GM18873 (cell line): ENCODE results near the gene AGPAT3.
"Not testable (repeated sequence)": the region's sequence is repeated elsewhere in the genome, so short reads cannot be mapped to it uniquely, and the experiment has no call there.

ENCODE experiments used
- ATAC-seq: cut with Tn5 transposase; IDR thresholded peaks from one replicate; pipeline ENCODE4 v1.9.1; 2021; ENCODE audit warnings: mild to moderate bottlenecking, moderate library complexity, moderate number of reproducible peaks; ENCODE audit not compliant: unreplicated experiment, low FRiP score

Gene AGPAT3

GRCh38 chr21:43864962-43865539, at the start of gene AGPAT3:
Gene AGPAT3, plus strand, starts transcription at chr21:43865223. Its CDS starts 94,459 bp downstream, at chr21:43959682.
- ATAC-seq, result no peak

- no peak for ATAC-seq
These were observed 49.0 kb upstream of the AGPAT3 start for GRCh38 chr21:43815991-43816390.

GRCh38 chr21:43816611-43817071, 48.4 kb upstream of the AGPAT3 start:
- no peak for ATAC-seq

GRCh38 chr21:43817157-43818086, 47.6 kb upstream of the AGPAT3 start:
- ATAC-seq, result no peak

GRCh38 chr21:43818685-43819084, 46.3 kb upstream of the AGPAT3 start:
- no peak for ATAC-seq

GRCh38 chr21:43819511-43820405, 45.3 kb upstream of the AGPAT3 start:
- no peak for ATAC-seq

- ATAC-seq, result no peak
These were observed 44.6 kb upstream of the AGPAT3 start for GRCh38 chr21:43820466-43820865.

- ATAC-seq, result not testable (repeated sequence)
These were observed 42.9 kb upstream of the AGPAT3 start for GRCh38 chr21:43822166-43822565.

- ATAC-seq, result not testable (repeated sequence)
These were observed 42.3 kb upstream of the AGPAT3 start for GRCh38 chr21:43822741-43823140.

GRCh38 chr21:43824333-43825241, 40.4 kb upstream of the AGPAT3 start:
- ATAC-seq, result no peak

- no peak for ATAC-seq
These were observed 39.6 kb upstream of the AGPAT3 start for GRCh38 chr21:43825242-43825935.

- no peak for ATAC-seq
These were observed 38.9 kb upstream of the AGPAT3 start for GRCh38 chr21:43825936-43826622.

- no peak for ATAC-seq
These were observed 38.4 kb upstream of the AGPAT3 start for GRCh38 chr21:43826623-43826974.

- no peak for ATAC-seq
These were observed 37.9 kb upstream of the AGPAT3 start for GRCh38 chr21:43827015-43827611.

- ATAC-seq, result no peak
These were observed 35.9 kb upstream of the AGPAT3 start for GRCh38 chr21:43829161-43829560.

- ATAC-seq, result no peak
These were observed 35.4 kb upstream of the AGPAT3 start for GRCh38 chr21:43829575-43830119.

GRCh38 chr21:43832158-43832550, 32.9 kb upstream of the AGPAT3 start:
- ATAC-seq, result no peak

GRCh38 chr21:43832648-43833047, 32.4 kb upstream of the AGPAT3 start:
- no peak for ATAC-seq
